PC-3 (cell line): ENCODE data around the gene KCNT1.

ENCODE experiments used
- EZH2phosphoT487 ChIP-seq: fragments of 300-600 bp; sonication (generic); IDR thresholded peaks from 2 replicates; pipeline ENCODE4 v1.6.1; 2018; ENCODE audit warnings: mild to moderate bottlenecking, antibody characterized with exemption, low read length, borderline replicate concordance
- TF ChIP-seq, protein P1 (sequence below): fragments of 300-600 bp; sonication (generic); conservative IDR thresholded peaks from 2 replicates; pipeline ENCODE4 v1.5.1; 2017; ENCODE audit warnings: antibody characterized with exemption, low read depth, mild to moderate bottlenecking, low read length

DNA sequence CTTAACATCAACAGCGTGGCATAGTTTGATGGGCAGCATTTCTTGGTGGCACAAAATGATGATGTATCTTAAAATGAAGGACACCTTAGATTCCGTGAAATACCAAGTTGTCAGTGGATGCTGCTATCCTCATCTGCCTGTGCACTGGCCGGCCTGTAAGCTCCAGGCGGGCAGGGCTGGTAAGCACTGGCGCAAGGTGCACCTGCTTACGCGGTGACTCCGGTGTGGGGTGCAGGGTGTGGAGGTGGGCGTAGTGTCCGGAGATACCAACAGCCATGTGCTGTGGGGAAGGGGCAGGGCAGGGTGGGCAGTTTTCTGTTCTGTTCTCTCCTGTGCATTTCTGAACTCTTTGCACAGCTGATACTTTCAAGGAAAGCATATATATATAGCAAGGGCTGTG lies 101.5 kb downstream of the KCNT1 start:
- TF ChIP-seq EZH2phosphoT487 = no peak
- TF ChIP-seq, protein P1, sequence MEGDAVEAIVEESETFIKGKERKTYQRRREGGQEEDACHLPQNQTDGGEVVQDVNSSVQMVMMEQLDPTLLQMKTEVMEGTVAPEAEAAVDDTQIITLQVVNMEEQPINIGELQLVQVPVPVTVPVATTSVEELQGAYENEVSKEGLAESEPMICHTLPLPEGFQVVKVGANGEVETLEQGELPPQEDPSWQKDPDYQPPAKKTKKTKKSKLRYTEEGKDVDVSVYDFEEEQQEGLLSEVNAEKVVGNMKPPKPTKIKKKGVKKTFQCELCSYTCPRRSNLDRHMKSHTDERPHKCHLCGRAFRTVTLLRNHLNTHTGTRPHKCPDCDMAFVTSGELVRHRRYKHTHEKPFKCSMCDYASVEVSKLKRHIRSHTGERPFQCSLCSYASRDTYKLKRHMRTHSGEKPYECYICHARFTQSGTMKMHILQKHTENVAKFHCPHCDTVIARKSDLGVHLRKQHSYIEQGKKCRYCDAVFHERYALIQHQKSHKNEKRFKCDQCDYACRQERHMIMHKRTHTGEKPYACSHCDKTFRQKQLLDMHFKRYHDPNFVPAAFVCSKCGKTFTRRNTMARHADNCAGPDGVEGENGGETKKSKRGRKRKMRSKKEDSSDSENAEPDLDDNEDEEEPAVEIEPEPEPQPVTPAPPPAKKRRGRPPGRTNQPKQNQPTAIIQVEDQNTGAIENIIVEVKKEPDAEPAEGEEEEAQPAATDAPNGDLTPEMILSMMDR = no peak
